HEK293T (cell line): ENCODE data around the gene WNT2B.

Source experiments
- CTCF ChIA-PET: fragments of 350-600 bp; formaldehyde crosslinking; extraction: SDS; loops from one replicate; lab custom pipeline; 2021; ENCODE audit warnings: antibody characterized with exemption, inconsistent platforms; lab: Yijun Ruan, JAX
- POLR2A ChIA-PET: fragments of 350-600 bp; formaldehyde crosslinking; extraction: SDS; loops from one replicate; lab custom pipeline; 2020; ENCODE audit warnings: antibody characterized with exemption, inconsistent platforms; lab: Yijun Ruan, JAX
- DNase-seq: peaks from one replicate; pipeline ENCODE4 v3.0.0; 2012; ENCODE audit warnings: mixed read lengths; ENCODE audit errors: extremely low spot score
- ARNT ChIP-seq: fragments of 450-650 bp; IDR thresholded peaks from 2 replicates; pipeline ENCODE4 v1.6.1; 2017; ENCODE audit warnings: mild to moderate bottlenecking
- BHLHE40 ChIP-seq: fragments of 450-650 bp; IDR thresholded peaks from 2 replicates; pipeline ENCODE4 v1.6.1; 2016; ENCODE audit warnings: mild to moderate bottlenecking, moderate library complexity, borderline replicate concordance
- CTBP1 ChIP-seq: fragments of 450-650 bp; IDR thresholded peaks from 2 replicates; pipeline ENCODE4 v1.6.1; 2016; ENCODE audit warnings: borderline replicate concordance
- ELF4 ChIP-seq: fragments of 450-650 bp; IDR thresholded peaks from 2 replicates; pipeline ENCODE4 v1.6.1; 2017; ENCODE audit warnings: antibody characterized with exemption
- FOXA1 ChIP-seq: fragments of 450-650 bp; IDR thresholded peaks from 2 replicates; pipeline ENCODE4 v1.6.1; 2016; ENCODE audit warnings: mild to moderate bottlenecking
- FOXK2 ChIP-seq: fragments of 450-650 bp; IDR thresholded peaks from 2 replicates; pipeline ENCODE4 v1.6.1; 2016; ENCODE audit warnings: mild to moderate bottlenecking
- FOXM1 ChIP-seq: fragments of 450-650 bp; IDR thresholded peaks from 2 replicates; pipeline ENCODE4 v1.6.1; 2017; ENCODE audit warnings: mild to moderate bottlenecking, borderline replicate concordance
- HDGF ChIP-seq: fragments of 450-650 bp; IDR thresholded peaks from 2 replicates; pipeline ENCODE4 v1.6.1; 2017; ENCODE audit warnings: antibody characterized with exemption, borderline replicate concordance
- L3MBTL2 ChIP-seq: fragments of 450-650 bp; conservative IDR thresholded peaks from 2 replicates; pipeline ENCODE4 v1.6.1; 2016; ENCODE audit warnings: mild to moderate bottlenecking
- LEF1 ChIP-seq: fragments of 450-650 bp; IDR thresholded peaks from 2 replicates; pipeline ENCODE4 v1.6.1; 2017; ENCODE audit warnings: mild to moderate bottlenecking, borderline replicate concordance
- NFRKB ChIP-seq: fragments of 450-650 bp; IDR thresholded peaks from 2 replicates; pipeline ENCODE4 v1.6.1; 2016; ENCODE audit warnings: mild to moderate bottlenecking, moderate library complexity
- PKNOX1 ChIP-seq: fragments of 450-650 bp; IDR thresholded peaks from 2 replicates; pipeline ENCODE4 v1.6.1; 2016
- SP1 ChIP-seq: fragments of 450-650 bp; IDR thresholded peaks from 2 replicates; pipeline ENCODE4 v1.6.1; 2017
- SUZ12 ChIP-seq: fragments of 450-650 bp; IDR thresholded peaks from 2 replicates; pipeline ENCODE4 v1.6.1; 2016; ENCODE audit warnings: mild to moderate bottlenecking
- TARDBP ChIP-seq: fragments of 450-650 bp; IDR thresholded peaks from 2 replicates; pipeline ENCODE4 v1.6.1; 2016
- ZNF384 ChIP-seq: fragments of 450-650 bp; IDR thresholded peaks from 2 replicates; pipeline ENCODE4 v1.6.1; 2016

Gene WNT2B

GRCh38 chr1:112492076-112492475 lies 16.7 kb upstream of the WNT2B start:
- no peak for DNase-seq
- TF ChIP-seq L3MBTL2 = no peak
- TF ChIP-seq NFRKB = no peak
- no peak for TF ChIP-seq CTBP1
- TF ChIP-seq ARNT = no peak
- no peak for TF ChIP-seq HDGF
- TF ChIP-seq TARDBP = no peak
- TF ChIP-seq FOXM1 = no peak
- no peak for TF ChIP-seq FOXK2
- no peak for TF ChIP-seq ZNF384
- no peak for TF ChIP-seq SUZ12
- no peak for TF ChIP-seq FOXA1
- no peak for TF ChIP-seq LEF1
- TF ChIP-seq PKNOX1 = no peak
- TF ChIP-seq BHLHE40 = no peak
- TF ChIP-seq ELF4 = no peak
- no peak for TF ChIP-seq SP1
- POLR2A ChIA-PET = no interaction called here
- CTCF ChIA-PET = interaction anchor here (1.7 kb wide), 1 partner anchor 10 kb away, joined by 5 read pairs; no protein-coding TSS in a partner anchor

GRCh38 chr1:112493351-112493750 lies 15.4 kb upstream of the WNT2B start:
- ChIA-PET POLR2A (no interaction called here), CTCF (interaction anchor here (1.7 kb wide), 1 partner anchor 9 kb away, joined by 5 read pairs; no protein-coding TSS in a partner anchor)
- TF ChIP-seq FOXK2 (no peak), HDGF (no peak), PKNOX1 (no peak), L3MBTL2 (no peak), SUZ12 (no peak), LEF1 (no peak), TARDBP (no peak), ZNF384 (no peak), BHLHE40 (no peak), ARNT (no peak), CTBP1 (no peak), ELF4 (no peak), FOXM1 (no peak), FOXA1 (no peak), NFRKB (no peak), SP1 (no peak)
- DNase-seq = no peak

- TF ChIP-seq SUZ12 (no peak), L3MBTL2 (no peak), PKNOX1 (no peak), ELF4 (no peak), TARDBP (no peak), HDGF (no peak), FOXM1 (no peak), LEF1 (no peak), NFRKB (no peak), FOXK2 (no peak), BHLHE40 (no peak), ARNT (no peak), CTBP1 (no peak)
- CTCF ChIA-PET = interaction anchor here (1.1 kb wide), 1 partner anchor 10 kb away, joined by 3 read pairs; no protein-coding TSS in a partner anchor
- POLR2A ChIA-PET = no interaction called here
- no peak for DNase-seq
Measured at GRCh38 chr1:112496290-112496689, 12.5 kb upstream of the WNT2B start.

- TF ChIP-seq BHLHE40 = no peak
- TF ChIP-seq PKNOX1 = no peak
- no peak for TF ChIP-seq CTBP1
- peak; percentile 77 for TF ChIP-seq L3MBTL2
- POLR2A ChIA-PET = interaction anchor here (0.8 to 1.8 kb wide), 6 partner anchors 108 to 198 kb away, joined by 3 to 12 read pairs (median 4); partner anchors contain the start of genes MOV10 and ST7L
- peak; percentile 65 for DNase-seq
- CTCF ChIA-PET = interaction anchor here (0.6 to 2.1 kb wide), 19 partner anchors 9 to 572 kb away, joined by 3 to 8 read pairs (median 4); partner anchors contain the start of genes CTTNBP2NL, MOV10 and PPM1J
Measured at GRCh38 chr1:112501810-112502641, 6.7 kb upstream of the WNT2B start.

GRCh38 chr1:112502826-112503225 lies 5.9 kb upstream of the WNT2B start:
- no peak for TF ChIP-seq FOXK2
- no peak for TF ChIP-seq FOXM1
- no peak for DNase-seq
- CTCF ChIA-PET = interaction anchor here (0.5 to 2.1 kb wide), 3 partner anchors 18 to 203 kb away, joined by 3 to 7 read pairs (median 4); no protein-coding TSS in a partner anchor
- POLR2A ChIA-PET = interaction anchor here (1.8 kb wide), 1 partner anchor 116 kb away, joined by 12 read pairs; the partner anchor contains the start of gene ST7L
